Islet of Langerhans (tissue), 1 donor: ENCODE data around the gene DENND1A.
"Not testable (repeated sequence)": the region's sequence is repeated elsewhere in the genome, so short reads cannot be mapped to it uniquely, and the experiment has no call there.

ENCODE experiments used
- FAIRE-seq: peaks from one replicate; lab custom pipeline; 2011; peaks lifted over from hg19 to GRCh38; lab: Jason Lieb, UNC

Gene DENND1A

GRCh38 chr9:123815856-123816255 is 114.1 kb downstream of the DENND1A start:
- FAIRE-seq: not testable (repeated sequence)

- no peak for FAIRE-seq
Observed at GRCh38 chr9:123814496-123814895, 115.4 kb downstream of the DENND1A start.

GRCh38 chr9:123812984-123813383 is 116.9 kb downstream of the DENND1A start:
- FAIRE-seq: no peak

GRCh38 chr9:123807251-123807650 is 122.7 kb downstream of the DENND1A start:
- no peak for FAIRE-seq

GRCh38 chr9:123806829-123807228 is 123.1 kb downstream of the DENND1A start:
- no peak for FAIRE-seq

- no peak for FAIRE-seq
Observed at GRCh38 chr9:123798195-123798594, 131.7 kb downstream of the DENND1A start.

- no peak for FAIRE-seq
Observed at GRCh38 chr9:123796618-123797484, 133.1 kb downstream of the DENND1A start.

- FAIRE-seq: no peak
Observed at GRCh38 chr9:123796094-123796493, 133.8 kb downstream of the DENND1A start.

GRCh38 chr9:123795336-123795735 is 134.6 kb downstream of the DENND1A start:
- no peak for FAIRE-seq

- FAIRE-seq: no peak
Observed at GRCh38 chr9:123792501-123792900, 137.4 kb downstream of the DENND1A start.

GRCh38 chr9:123789554-123790292 is 140.2 kb downstream of the DENND1A start:
- no peak for FAIRE-seq

GRCh38 chr9:123787416-123787815 is 142.5 kb downstream of the DENND1A start:
- FAIRE-seq: no peak

GRCh38 chr9:123784518-123784917 is 145.4 kb downstream of the DENND1A start:
- FAIRE-seq: no peak

GRCh38 chr9:123778232-123778902 is 151.6 kb downstream of the DENND1A start:
- no peak for FAIRE-seq

- FAIRE-seq: no peak
Observed at GRCh38 chr9:123776708-123777537, 153.0 kb downstream of the DENND1A start.

GRCh38 chr9:123775289-123776284 is 154.3 kb downstream of the DENND1A start:
- no peak for FAIRE-seq

- no peak for FAIRE-seq
Observed at GRCh38 chr9:123773783-123774182, 156.1 kb downstream of the DENND1A start.

GRCh38 chr9:123772967-123773366 is 157.0 kb downstream of the DENND1A start:
- no peak for FAIRE-seq

- FAIRE-seq: no peak
Observed at GRCh38 chr9:123772374-123772773, 157.6 kb downstream of the DENND1A start.

GRCh38 chr9:123771690-123772089 is 158.2 kb downstream of the DENND1A start:
- no peak for FAIRE-seq

- FAIRE-seq: no peak
Observed at GRCh38 chr9:123769719-123770118, 160.2 kb downstream of the DENND1A start.
